Measurements from ENCODE around the gene ERCC2. TPM values are rescaled to one million over a fixed set of nuclear protein-coding genes. Genes with fewer than 3 reads are reported as not detected.

ERCC2 gene
- total RNA-seq, 1 experiment from 2014 or later = 102 TPM

DNA sequence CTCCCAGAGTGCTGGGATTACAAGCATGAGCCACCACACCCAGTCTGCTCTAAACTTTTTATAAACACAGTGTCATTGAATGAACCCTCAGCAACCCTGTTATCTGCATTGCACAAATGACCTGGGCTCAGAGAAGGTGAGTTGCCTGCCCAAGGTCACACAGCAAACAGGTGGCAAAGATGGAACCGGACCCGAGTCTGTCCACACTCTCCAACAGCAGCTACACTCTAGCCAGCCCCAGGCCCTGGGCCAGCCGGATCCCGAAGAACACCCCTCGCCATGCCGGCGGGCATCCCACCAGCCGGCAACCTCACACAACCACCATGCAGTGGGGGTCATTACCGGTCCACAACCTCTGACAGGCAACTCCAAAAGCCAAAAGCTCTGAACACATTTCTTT lies 14.5 kb downstream of the ERCC2 start:
- Mint-ChIP-seq H3K4me1 (no peaks in the 10 kb centered on the region), H3K27me3 (ENCODE audit: low read depth) (no peaks in the 10 kb centered on the region), H3K27ac (no peak overlapping the region), H3K4me3 (no peak overlapping the region), H3K9me3 (no peaks in the 10 kb centered on the region), H3K36me3 (peaks cover 66% of the 10 kb centered on the region)
- ATAC-seq = no peak
- POLR2A ChIA-PET = interaction anchor here (0.6 kb wide), 1 partner anchor 137 kb away, joined by 3 read pairs; no protein-coding TSS in a partner anchor
- CTCF ChIA-PET = no interaction called here
- TF ChIP-seq, protein P1, sequence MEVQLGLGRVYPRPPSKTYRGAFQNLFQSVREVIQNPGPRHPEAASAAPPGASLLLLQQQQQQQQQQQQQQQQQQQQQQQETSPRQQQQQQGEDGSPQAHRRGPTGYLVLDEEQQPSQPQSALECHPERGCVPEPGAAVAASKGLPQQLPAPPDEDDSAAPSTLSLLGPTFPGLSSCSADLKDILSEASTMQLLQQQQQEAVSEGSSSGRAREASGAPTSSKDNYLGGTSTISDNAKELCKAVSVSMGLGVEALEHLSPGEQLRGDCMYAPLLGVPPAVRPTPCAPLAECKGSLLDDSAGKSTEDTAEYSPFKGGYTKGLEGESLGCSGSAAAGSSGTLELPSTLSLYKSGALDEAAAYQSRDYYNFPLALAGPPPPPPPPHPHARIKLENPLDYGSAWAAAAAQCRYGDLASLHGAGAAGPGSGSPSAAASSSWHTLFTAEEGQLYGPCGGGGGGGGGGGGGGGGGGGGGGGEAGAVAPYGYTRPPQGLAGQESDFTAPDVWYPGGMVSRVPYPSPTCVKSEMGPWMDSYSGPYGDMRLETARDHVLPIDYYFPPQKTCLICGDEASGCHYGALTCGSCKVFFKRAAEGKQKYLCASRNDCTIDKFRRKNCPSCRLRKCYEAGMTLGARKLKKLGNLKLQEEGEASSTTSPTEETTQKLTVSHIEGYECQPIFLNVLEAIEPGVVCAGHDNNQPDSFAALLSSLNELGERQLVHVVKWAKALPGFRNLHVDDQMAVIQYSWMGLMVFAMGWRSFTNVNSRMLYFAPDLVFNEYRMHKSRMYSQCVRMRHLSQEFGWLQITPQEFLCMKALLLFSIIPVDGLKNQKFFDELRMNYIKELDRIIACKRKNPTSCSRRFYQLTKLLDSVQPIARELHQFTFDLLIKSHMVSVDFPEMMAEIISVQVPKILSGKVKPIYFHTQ (CRISPR knock-in tag; IDR thresholded peaks at IDR 0.05) = no peak
- TF ChIP-seq ZNF138 (CRISPR knock-in tag; conservative IDR thresholded peaks at IDR 0.05) = no peak
- TF ChIP-seq ATF1 (CRISPR knock-in tag; IDR thresholded peaks at IDR 0.05) = no peak
- TF ChIP-seq, protein P2, sequence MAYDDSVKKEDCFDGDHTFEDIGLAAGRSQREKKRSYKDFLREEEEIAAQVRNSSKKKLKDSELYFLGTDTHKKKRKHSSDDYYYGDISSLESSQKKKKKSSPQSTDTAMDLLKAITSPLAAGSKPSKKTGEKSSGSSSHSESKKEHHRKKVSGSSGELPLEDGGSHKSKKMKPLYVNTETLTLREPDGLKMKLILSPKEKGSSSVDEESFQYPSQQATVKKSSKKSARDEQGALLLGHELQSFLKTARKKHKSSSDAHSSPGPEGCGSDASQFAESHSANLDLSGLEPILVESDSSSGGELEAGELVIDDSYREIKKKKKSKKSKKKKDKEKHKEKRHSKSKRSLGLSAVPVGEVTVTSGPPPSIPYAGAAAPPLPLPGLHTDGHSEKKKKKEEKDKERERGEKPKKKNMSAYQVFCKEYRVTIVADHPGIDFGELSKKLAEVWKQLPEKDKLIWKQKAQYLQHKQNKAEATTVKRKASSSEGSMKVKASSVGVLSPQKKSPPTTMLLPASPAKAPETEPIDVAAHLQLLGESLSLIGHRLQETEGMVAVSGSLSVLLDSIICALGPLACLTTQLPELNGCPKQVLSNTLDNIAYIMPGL (CRISPR knock-in tag; IDR thresholded peaks at IDR 0.05) = no peak
- no peak for TF ChIP-seq TEAD1 (CRISPR knock-in tag; IDR thresholded peaks at IDR 0.05)
- TF ChIP-seq, protein P3, sequence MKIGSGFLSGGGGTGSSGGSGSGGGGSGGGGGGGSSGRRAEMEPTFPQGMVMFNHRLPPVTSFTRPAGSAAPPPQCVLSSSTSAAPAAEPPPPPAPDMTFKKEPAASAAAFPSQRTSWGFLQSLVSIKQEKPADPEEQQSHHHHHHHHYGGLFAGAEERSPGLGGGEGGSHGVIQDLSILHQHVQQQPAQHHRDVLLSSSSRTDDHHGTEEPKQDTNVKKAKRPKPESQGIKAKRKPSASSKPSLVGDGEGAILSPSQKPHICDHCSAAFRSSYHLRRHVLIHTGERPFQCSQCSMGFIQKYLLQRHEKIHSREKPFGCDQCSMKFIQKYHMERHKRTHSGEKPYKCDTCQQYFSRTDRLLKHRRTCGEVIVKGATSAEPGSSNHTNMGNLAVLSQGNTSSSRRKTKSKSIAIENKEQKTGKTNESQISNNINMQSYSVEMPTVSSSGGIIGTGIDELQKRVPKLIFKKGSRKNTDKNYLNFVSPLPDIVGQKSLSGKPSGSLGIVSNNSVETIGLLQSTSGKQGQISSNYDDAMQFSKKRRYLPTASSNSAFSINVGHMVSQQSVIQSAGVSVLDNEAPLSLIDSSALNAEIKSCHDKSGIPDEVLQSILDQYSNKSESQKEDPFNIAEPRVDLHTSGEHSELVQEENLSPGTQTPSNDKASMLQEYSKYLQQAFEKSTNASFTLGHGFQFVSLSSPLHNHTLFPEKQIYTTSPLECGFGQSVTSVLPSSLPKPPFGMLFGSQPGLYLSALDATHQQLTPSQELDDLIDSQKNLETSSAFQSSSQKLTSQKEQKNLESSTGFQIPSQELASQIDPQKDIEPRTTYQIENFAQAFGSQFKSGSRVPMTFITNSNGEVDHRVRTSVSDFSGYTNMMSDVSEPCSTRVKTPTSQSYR (CRISPR knock-in tag; IDR thresholded peaks at IDR 0.05) = no peak
- no peak for TF ChIP-seq ZNF232 (CRISPR knock-in tag; IDR thresholded peaks at IDR 0.05)
- TF ChIP-seq OVOL2 (CRISPR knock-in tag; IDR thresholded peaks at IDR 0.05; ENCODE audit: borderline replicate concordance) = no peak
- TF ChIP-seq, protein P4, sequence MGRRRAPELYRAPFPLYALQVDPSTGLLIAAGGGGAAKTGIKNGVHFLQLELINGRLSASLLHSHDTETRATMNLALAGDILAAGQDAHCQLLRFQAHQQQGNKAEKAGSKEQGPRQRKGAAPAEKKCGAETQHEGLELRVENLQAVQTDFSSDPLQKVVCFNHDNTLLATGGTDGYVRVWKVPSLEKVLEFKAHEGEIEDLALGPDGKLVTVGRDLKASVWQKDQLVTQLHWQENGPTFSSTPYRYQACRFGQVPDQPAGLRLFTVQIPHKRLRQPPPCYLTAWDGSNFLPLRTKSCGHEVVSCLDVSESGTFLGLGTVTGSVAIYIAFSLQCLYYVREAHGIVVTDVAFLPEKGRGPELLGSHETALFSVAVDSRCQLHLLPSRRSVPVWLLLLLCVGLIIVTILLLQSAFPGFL (CRISPR knock-in tag; IDR thresholded peaks at IDR 0.05; ENCODE audit: borderline replicate concordance) = no peak
- no peak for DNase-seq (ENCODE audit: low spot score)

DNA sequence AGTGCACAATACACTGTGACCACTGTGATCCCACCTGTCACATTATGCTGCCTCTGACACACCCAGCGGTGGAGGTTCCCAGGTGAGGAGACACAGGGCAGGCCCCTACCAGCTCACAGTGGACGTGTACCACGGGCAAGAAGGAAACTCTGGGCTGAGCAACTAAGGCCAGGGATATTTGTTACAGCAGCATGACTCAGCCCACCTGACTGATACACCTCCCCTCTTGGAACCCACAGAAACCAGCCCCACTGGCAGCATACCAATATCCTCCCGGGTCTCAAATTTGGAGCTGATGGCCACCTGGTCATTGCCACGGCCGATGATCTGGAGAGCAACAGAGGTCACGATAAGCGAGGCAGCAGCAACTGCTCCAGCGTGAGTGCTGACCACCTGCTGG lies 15.0 kb downstream of the ERCC2 start:
- Mint-ChIP-seq H3K4me3 (no peak overlapping the region), H3K4me1 (no peaks in the 10 kb centered on the region), H3K9me3 (no peaks in the 10 kb centered on the region), H3K27me3 (ENCODE audit: low read depth) (no peaks in the 10 kb centered on the region), H3K36me3 (peaks cover 69% of the 10 kb centered on the region), H3K27ac (no peak overlapping the region)
- DNase-seq (ENCODE audit: low spot score) (no peak), ATAC-seq (no peak)
- ChIA-PET POLR2A (interaction anchor here (0.5 to 0.6 kb wide), 2 partner anchors 130 to 137 kb away, joined by 3 read pairs; no protein-coding TSS in a partner anchor), CTCF (no interaction called here)
- TF ChIP-seq, protein P5, sequence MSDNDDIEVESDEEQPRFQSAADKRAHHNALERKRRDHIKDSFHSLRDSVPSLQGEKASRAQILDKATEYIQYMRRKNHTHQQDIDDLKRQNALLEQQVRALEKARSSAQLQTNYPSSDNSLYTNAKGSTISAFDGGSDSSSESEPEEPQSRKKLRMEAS (CRISPR knock-in tag; IDR thresholded peaks at IDR 0.05) = no peak
- TF ChIP-seq, protein P6, sequence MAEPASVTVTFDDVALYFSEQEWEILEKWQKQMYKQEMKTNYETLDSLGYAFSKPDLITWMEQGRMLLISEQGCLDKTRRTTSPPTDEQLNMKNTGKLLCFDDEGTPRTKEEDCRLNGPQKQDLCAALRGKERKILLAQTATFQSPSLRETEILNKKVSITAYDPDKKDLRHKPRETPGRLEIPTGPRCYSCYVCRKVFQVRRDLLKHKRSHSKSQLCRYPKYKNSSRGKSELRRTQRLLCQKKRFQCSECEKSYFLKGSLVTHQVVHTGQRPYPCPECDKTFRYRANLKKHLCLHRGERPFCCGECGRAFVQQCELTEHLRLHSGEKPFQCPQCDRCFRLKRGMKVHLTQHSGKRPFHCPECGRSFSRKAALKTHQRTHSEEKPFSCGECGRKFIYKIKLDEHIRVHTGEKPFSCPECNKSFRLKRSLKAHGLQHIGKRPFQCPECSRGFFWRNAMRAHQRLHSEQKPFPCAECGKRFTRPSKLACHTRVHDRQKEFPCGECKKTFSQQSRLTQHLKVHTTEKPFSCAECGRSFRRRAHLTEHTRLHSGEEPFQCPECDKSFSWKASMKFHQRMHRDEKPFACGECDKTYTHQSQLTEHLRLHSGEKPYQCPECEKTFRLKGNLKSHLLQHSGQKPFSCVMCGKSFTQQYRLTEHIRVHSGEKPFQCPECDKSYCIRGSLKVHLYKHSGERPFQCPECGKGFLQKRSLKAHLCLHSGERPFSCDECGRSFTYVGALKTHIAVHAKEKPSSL (CRISPR knock-in tag; conservative IDR thresholded peaks at IDR 0.05) = no peak
- TF ChIP-seq EMX1 (CRISPR knock-in tag; IDR thresholded peaks at IDR 0.05) (no peak), CREM (CRISPR knock-in tag; IDR thresholded peaks at IDR 0.05) (no peak), ZNF396 (CRISPR knock-in tag; IDR thresholded peaks at IDR 0.05; ENCODE audit: borderline replicate concordance) (no peak), GABPB1 (CRISPR knock-in tag; IDR thresholded peaks at IDR 0.05) (no peak), ZNF138 (CRISPR knock-in tag; conservative IDR thresholded peaks at IDR 0.05) (no peak), ZBTB21 (CRISPR knock-in tag; IDR thresholded peaks at IDR 0.05; ENCODE audit: borderline replicate concordance) (no peak), KAT7 (CRISPR knock-in tag; IDR thresholded peaks at IDR 0.05; ENCODE audit: borderline replicate concordance) (no peak), NFATC4 (CRISPR knock-in tag; IDR thresholded peaks at IDR 0.05) (no peak)
- TF ChIP-seq, protein P7, sequence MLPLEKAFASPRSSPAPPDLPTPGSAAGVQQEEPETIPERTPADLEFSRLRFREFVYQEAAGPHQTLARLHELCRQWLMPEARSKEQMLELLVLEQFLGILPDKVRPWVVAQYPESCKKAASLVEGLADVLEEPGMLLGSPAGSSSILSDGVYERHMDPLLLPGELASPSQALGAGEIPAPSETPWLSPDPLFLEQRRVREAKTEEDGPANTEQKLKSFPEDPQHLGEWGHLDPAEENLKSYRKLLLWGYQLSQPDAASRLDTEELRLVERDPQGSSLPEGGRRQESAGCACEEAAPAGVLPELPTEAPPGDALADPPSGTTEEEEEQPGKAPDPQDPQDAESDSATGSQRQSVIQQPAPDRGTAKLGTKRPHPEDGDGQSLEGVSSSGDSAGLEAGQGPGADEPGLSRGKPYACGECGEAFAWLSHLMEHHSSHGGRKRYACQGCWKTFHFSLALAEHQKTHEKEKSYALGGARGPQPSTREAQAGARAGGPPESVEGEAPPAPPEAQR (CRISPR knock-in tag; IDR thresholded peaks at IDR 0.05) = no peak
